ENCODE data around the gene WNT3. TPM values are rescaled to one million over a fixed set of nuclear protein-coding genes. Genes with fewer than 3 reads are reported as not detected.

WNT3 gene
- polyA plus RNA-seq, 2 of the 4 experiments (the other 2 are of a cell fraction), result 8.3 to 10.8 TPM

DNA sequence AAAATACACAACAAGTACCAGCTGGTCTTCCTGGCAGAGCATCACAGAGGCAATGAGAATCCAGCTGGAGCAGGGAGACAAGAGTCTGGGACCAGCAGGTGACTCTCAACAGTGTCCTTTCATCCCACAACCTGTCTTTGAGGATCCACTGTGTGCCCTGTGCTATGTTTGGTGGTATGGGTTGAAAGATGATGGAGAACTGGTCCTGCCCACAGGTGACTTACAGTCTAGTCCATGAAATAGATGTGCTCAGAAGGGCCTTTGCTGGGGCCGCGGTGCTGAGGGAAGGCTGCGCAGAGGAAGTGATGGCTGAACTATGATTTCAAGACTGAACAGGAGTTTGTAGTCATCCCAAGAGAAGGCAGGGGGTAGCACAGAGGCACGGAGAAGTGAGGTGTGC is 17.9 kb downstream of the WNT3 start:
- ChIA-PET CTCF (interaction anchor here (0.6 to 3.9 kb wide), 4 partner anchors 17 to 82 kb away, joined by 4 to 13 read pairs (median 7); no protein-coding TSS in a partner anchor), POLR2A (no interaction called here)
- no peak for DNase-seq (ENCODE audit: low read depth in 1 of 2, low spot score in 1 of 2)
- ATAC-seq, result no peak
- no peaks in the 10 kb centered on the region for H3K9me3 ChIP-seq
- H3K4me1 ChIP-seq, result peaks cover 7% of the 10 kb centered on the region
- H3K4me3 ChIP-seq, result no peak overlapping the region
- 92% methylated on average over 4 of the region's 4 CpGs for WGBS (ENCODE audit: missing lambda C conversion rate)
- FAIRE-seq, result peak; percentile 43
- H3K4me2 ChIP-seq, result no peak overlapping the region
- no peak for TF ChIP-seq KDM5A (IDR thresholded peaks at IDR 0.05)
- TF ChIP-seq MYC (IDR thresholded peaks at IDR 0.05; ENCODE audit: borderline replicate concordance, low read length), result no peak
- H3K27ac ChIP-seq, result no peak overlapping the region

DNA sequence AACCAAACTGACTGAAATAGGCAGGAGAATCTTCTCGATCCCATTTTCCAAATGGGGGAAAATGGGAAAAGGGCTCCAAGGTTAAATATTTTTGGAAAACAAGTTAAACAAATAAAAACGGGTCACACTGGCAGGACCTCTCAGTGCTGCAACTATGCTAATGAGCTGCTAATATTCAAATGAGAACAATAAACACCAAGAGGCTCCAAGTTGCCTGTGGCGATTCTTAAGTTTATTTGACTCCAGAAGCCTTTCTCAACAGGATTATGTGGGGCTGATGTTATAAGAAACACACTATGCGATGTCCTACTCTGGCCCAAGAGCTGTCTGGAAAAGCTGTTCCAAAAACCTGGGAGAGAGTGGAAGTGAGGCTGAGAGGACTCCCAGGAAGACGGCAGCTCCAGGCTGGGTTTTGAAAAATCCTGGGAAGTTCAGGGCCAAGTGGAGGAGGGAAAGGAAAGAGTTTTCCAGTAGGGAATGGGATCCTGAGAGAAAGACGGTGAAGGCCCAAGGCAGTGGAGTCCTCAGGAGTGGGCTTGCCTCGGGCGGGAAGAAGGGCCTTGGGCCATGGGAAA is 21.4 kb downstream of the WNT3 start:
- ATAC-seq, result no peak
- H3K4me2 ChIP-seq, result no peak overlapping the region
- no peak for TF ChIP-seq NR3C1 (IDR thresholded peaks at IDR 0.05)
- no peak for TF ChIP-seq RNF2 (IDR thresholded peaks at IDR 0.05; ENCODE audit: borderline replicate concordance, low read depth)
- TF ChIP-seq SMC3 (IDR thresholded peaks at IDR 0.05), result no peak
- no peak for TF ChIP-seq TP53 (CRISPR knock-in tag; IDR thresholded peaks at IDR 0.05)
- TF ChIP-seq EHF (CRISPR knock-in tag; IDR thresholded peaks at IDR 0.05), result no peak
- TF ChIP-seq TFCP2L1 (CRISPR knock-in tag; IDR thresholded peaks at IDR 0.05), result no peak
- no peak for TF ChIP-seq BHLHE40 (IDR thresholded peaks at IDR 0.05; ENCODE audit: low read depth, low read length)
- TF ChIP-seq, protein P1, sequence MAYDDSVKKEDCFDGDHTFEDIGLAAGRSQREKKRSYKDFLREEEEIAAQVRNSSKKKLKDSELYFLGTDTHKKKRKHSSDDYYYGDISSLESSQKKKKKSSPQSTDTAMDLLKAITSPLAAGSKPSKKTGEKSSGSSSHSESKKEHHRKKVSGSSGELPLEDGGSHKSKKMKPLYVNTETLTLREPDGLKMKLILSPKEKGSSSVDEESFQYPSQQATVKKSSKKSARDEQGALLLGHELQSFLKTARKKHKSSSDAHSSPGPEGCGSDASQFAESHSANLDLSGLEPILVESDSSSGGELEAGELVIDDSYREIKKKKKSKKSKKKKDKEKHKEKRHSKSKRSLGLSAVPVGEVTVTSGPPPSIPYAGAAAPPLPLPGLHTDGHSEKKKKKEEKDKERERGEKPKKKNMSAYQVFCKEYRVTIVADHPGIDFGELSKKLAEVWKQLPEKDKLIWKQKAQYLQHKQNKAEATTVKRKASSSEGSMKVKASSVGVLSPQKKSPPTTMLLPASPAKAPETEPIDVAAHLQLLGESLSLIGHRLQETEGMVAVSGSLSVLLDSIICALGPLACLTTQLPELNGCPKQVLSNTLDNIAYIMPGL (CRISPR knock-in tag; IDR thresholded peaks at IDR 0.05; ENCODE audit: borderline replicate concordance), result no peak
- TF ChIP-seq CHD4 (IDR thresholded peaks at IDR 0.05; ENCODE audit: borderline replicate concordance), result no peak
- no peak for TF ChIP-seq HOXA7 (CRISPR knock-in tag; IDR thresholded peaks at IDR 0.05)
- peaks cover 14% of the 10 kb centered on the region for H3K4me1 ChIP-seq
- no peak overlapping the region for H3K4me3 ChIP-seq
- DNase-seq (ENCODE audit: low read depth in 1 of 2, low spot score in 1 of 2), result no peak
- H3K9me3 ChIP-seq, result no peaks in the 10 kb centered on the region
- no peak for FAIRE-seq
- H3K27ac ChIP-seq, result peak overlapping the region in 1 of 2 experiments; percentile 82; a peak in 1 of 6 replicates
- ChIA-PET CTCF (interaction anchor here (0.5 to 2.5 kb wide), 10 partner anchors 13 to 805 kb away, joined by 3 to 9 read pairs (median 4); no protein-coding TSS in a partner anchor), POLR2A (no interaction called here)
- 80% methylated on average over 8 of the region's 8 CpGs for WGBS (ENCODE audit: missing lambda C conversion rate)

DNA sequence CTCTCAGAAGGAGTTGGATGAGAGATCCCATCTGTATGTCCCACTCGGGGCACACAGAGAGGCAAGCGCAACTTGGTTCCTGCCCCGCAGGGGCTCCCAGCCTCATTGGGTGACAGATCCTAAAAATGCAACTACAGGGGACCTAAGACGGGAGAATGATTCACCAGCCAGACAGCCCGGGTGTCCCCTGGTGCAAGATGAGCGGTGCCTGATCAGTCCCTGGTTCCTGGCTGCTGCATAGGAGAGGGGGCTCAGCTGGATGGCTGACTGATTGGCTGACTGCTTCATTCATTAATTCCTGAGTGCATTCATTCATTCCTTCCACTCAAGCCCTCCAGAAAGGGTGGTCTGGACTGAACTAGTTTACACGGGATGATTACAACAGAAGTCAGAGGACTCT is 22.0 kb downstream of the WNT3 start:
- no peak for ATAC-seq
- H3K9me3 ChIP-seq, result no peaks in the 10 kb centered on the region
- CTCF ChIA-PET, result interaction anchor here (0.7 to 2.5 kb wide), 6 partner anchors 26 to 146 kb away, joined by 3 to 9 read pairs (median 6); no protein-coding TSS in a partner anchor

More for the DNA sequence above, 22.0 kb downstream of the WNT3 start:
- no peak overlapping the region for H3K4me3 ChIP-seq
- POLR2A ChIA-PET, result no interaction called here
- H3K27ac ChIP-seq, result peak overlapping the region in 1 of 2 experiments; percentile 82; a peak in 4 of 6 replicates
- DNase-seq (ENCODE audit: low read depth in 1 of 2, low spot score in 1 of 2), result no peak
- H3K4me1 ChIP-seq, result peaks cover 14% of the 10 kb centered on the region
- TF ChIP-seq HOXA7 (CRISPR knock-in tag; IDR thresholded peaks at IDR 0.05) (no peak), ZC3H11A (IDR thresholded peaks at IDR 0.05) (no peak), BHLHE40 (IDR thresholded peaks at IDR 0.05; ENCODE audit: low read depth, low read length) (no peak), MAFK (IDR thresholded peaks at IDR 0.05; ENCODE audit: partially characterized antibody) (no peak), ZFP36 (IDR thresholded peaks at IDR 0.05; ENCODE audit: borderline replicate concordance, partially characterized antibody) (no peak), PHF8 (IDR thresholded peaks at IDR 0.05; ENCODE audit: borderline replicate concordance, low read depth) (no peak), FOSB (CRISPR knock-in tag; IDR thresholded peaks at IDR 0.05) (no peak), HEYL (CRISPR knock-in tag; IDR thresholded peaks at IDR 0.05) (no peak), EP300 (IDR thresholded peaks at IDR 0.05) (no peak), NPAS2 (CRISPR knock-in tag; IDR thresholded peaks at IDR 0.05; ENCODE audit: borderline replicate concordance) (no peak), HOXB13 (CRISPR knock-in tag; IDR thresholded peaks at IDR 0.05; ENCODE audit: low read depth) (no peak)
- TF ChIP-seq, protein P2, sequence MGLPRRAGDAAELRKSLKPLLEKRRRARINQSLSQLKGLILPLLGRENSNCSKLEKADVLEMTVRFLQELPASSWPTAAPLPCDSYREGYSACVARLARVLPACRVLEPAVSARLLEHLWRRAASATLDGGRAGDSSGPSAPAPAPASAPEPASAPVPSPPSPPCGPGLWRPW (IDR thresholded peaks at IDR 0.05), result no peak
- TF ChIP-seq, protein P3, sequence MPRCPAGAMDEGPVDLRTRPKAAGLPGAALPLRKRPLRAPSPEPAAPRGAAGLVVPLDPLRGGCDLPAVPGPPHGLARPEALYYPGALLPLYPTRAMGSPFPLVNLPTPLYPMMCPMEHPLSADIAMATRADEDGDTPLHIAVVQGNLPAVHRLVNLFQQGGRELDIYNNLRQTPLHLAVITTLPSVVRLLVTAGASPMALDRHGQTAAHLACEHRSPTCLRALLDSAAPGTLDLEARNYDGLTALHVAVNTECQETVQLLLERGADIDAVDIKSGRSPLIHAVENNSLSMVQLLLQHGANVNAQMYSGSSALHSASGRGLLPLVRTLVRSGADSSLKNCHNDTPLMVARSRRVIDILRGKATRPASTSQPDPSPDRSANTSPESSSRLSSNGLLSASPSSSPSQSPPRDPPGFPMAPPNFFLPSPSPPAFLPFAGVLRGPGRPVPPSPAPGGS (IDR thresholded peaks at IDR 0.05), result no peak
- TF ChIP-seq, protein P4, sequence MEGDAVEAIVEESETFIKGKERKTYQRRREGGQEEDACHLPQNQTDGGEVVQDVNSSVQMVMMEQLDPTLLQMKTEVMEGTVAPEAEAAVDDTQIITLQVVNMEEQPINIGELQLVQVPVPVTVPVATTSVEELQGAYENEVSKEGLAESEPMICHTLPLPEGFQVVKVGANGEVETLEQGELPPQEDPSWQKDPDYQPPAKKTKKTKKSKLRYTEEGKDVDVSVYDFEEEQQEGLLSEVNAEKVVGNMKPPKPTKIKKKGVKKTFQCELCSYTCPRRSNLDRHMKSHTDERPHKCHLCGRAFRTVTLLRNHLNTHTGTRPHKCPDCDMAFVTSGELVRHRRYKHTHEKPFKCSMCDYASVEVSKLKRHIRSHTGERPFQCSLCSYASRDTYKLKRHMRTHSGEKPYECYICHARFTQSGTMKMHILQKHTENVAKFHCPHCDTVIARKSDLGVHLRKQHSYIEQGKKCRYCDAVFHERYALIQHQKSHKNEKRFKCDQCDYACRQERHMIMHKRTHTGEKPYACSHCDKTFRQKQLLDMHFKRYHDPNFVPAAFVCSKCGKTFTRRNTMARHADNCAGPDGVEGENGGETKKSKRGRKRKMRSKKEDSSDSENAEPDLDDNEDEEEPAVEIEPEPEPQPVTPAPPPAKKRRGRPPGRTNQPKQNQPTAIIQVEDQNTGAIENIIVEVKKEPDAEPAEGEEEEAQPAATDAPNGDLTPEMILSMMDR (IDR thresholded peaks at IDR 0.05), result no peak
- 85% methylated on average over 5 of the region's 7 CpGs for WGBS (ENCODE audit: missing lambda C conversion rate)
- FAIRE-seq, result no peak
- no peak overlapping the region for H3K4me2 ChIP-seq

Measured in A549 (cell line).